GM19023 (cell line): Measurements from ENCODE around the gene MSANTD2.
A peak's percentile ranks its signal among the peaks of the same experiment; 100 is the strongest.
"Not testable (repeated sequence)": the region's sequence is repeated elsewhere in the genome, so short reads cannot be mapped to it uniquely, and the experiment has no call there.

ENCODE experiments used
- ATAC-seq: cut with Tn5 transposase; IDR thresholded peaks from one replicate; pipeline ENCODE4 v1.9.1; 2021; ENCODE audit warnings: mild to moderate bottlenecking, moderate library complexity; ENCODE audit not compliant: unreplicated experiment

Gene MSANTD2

GRCh38 chr11:124778281-124778680 lies 21.9 kb downstream of the MSANTD2 start:
- ATAC-seq, result no peak

- no peak for ATAC-seq
Measured at GRCh38 chr11:124776865-124777645, 23.2 kb downstream of the MSANTD2 start.

- ATAC-seq, result not testable (repeated sequence)
Measured at GRCh38 chr11:124770959-124771358, 29.2 kb downstream of the MSANTD2 start.

GRCh38 chr11:124769806-124770774 lies 30.1 kb downstream of the MSANTD2 start:
- no peak for ATAC-seq

GRCh38 chr11:124768914-124769313 lies 31.3 kb downstream of the MSANTD2 start:
- ATAC-seq, result no peak

GRCh38 chr11:124766156-124766555 lies 34.0 kb downstream of the MSANTD2 start:
- no peak for ATAC-seq

- no peak for ATAC-seq
Measured at GRCh38 chr11:124763156-124763947, 36.9 kb downstream of the MSANTD2 start.

GRCh38 chr11:124762624-124763155 lies 37.5 kb downstream of the MSANTD2 start:
- peak; percentile 4 for ATAC-seq

GRCh38 chr11:124762105-124762623 lies 38.0 kb downstream of the MSANTD2 start, which contains the start of gene ESAM:
ESAM (minus strand) TSS chr11:124762290; CDS start chr11:124762154, 136 bp downstream.
- peak; percentile 59 for ATAC-seq

GRCh38 chr11:124761301-124762104 lies 38.7 kb downstream of the MSANTD2 start:
- ATAC-seq, result peak; percentile 8

GRCh38 chr11:124760806-124761205 lies 39.4 kb downstream of the MSANTD2 start:
- ATAC-seq, result no peak

GRCh38 chr11:124760205-124760652 lies 40.0 kb downstream of the MSANTD2 start:
- peak; percentile 30 for ATAC-seq

- no peak for ATAC-seq
Measured at GRCh38 chr11:124759266-124760204, 40.7 kb downstream of the MSANTD2 start.

- peak; percentile 37 for ATAC-seq
Measured at GRCh38 chr11:124758355-124759265, 41.6 kb downstream of the MSANTD2 start.

GRCh38 chr11:124757320-124757719 lies 42.9 kb downstream of the MSANTD2 start:
- no peak for ATAC-seq

GRCh38 chr11:124756753-124757227 lies 43.4 kb downstream of the MSANTD2 start:
- no peak for ATAC-seq
